ENCODE results near the gene CCDC142.
A peak's percentile ranks its signal among the peaks of the same experiment; 100 is the strongest.

Gene CCDC142

GRCh38 chr2:74514368-74515270, 31.8 kb upstream of the CCDC142 start, which contains the start of gene TLX2:
Gene TLX2, plus strand, starts transcription at chr2:74514450. Its CDS starts 357 bp downstream, at chr2:74514807.
- no peak for DNase-seq

GRCh38 chr2:74513605-74514367, 31.0 kb upstream of the CCDC142 start:
- DNase-seq, result no peak

GRCh38 chr2:74512744-74513604, 30.2 kb upstream of the CCDC142 start:
- no peak for DNase-seq

- DNase-seq, result no peak
Observed at GRCh38 chr2:74511104-74511989, 28.5 kb upstream of the CCDC142 start.

GRCh38 chr2:74510272-74510671, 27.5 kb upstream of the CCDC142 start:
- DNase-seq, result no peak

GRCh38 chr2:74507926-74508520, 25.2 kb upstream of the CCDC142 start:
- no peak for DNase-seq

- DNase-seq, result peak; percentile 97
Observed at GRCh38 chr2:74507145-74507925, 24.5 kb upstream of the CCDC142 start, which contains the start of gene PCGF1. Gene PCGF1, minus strand, starts transcription at chr2:74507695. Its CDS starts 27 bp downstream, at chr2:74507668.

GRCh38 chr2:74505448-74506246, 22.8 kb upstream of the CCDC142 start:
- DNase-seq, result no peak

DNA sequence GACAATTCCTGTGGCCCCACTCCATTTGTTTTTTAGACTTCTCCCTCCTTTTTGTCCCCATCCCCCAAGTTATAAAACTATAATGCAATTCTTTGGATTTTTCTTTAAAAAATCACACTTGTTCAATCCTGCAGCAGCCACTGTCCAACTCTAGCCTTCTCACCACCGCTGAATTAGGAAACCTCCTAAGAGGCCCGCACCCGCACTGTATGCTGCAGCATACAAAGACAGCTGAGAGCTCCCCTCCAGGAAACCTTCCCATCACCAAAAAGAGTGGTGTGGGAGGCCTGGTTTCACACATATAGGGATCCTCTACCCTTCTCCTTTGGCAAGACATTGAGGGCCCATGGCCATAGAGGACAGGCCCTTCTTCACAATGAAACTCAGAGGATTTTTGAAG, 21.8 kb upstream of the CCDC142 start:
- no peak for DNase-seq

DNA sequence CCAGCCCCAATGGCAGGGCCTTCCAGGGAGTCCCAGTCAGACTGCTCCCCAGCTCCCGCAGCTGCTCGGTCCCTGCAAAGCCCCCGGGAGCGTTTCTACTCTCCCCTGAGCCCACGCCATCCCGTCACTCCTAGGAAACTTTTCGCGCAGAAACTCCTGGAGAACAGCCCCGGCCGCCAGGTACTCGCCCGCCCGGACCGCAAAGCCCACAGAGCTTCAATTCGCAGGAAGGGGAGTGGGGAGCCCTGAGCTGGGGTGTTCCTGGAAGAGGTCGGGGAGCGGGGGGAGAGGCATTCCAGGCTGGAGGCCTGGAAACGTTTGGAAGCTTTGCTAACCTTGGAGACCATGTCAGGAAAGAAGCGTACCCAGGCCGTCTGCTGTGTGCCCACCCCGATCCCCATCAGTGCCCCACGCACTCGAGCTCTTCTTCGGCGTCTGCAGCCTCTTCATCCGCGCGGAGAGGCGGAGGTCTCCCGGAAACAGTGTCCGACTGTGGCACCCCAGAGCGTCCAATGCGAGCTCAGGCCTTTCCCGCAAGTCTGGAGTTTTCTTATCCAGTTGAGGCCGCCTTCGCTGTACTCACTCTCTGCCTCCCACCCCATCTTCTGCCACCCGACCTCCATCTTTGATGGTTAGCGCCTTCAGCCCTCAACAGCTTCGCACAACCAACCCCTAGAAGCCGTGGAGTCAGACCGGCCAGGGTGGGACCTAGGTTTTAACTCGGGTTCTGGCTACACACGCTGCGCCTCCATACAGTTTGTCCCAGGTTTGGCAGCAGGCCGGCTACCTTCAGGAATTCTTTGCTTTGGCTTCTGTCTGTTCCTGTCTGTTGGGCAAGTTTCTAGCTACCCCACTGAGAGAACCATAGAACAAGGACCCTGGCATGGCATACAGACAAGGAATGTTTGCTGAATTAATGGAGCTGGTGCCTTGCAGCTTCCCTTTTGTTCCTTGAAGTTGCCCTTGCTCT, 21.0 kb upstream of the CCDC142 start:
- no peak for DNase-seq

DNA sequence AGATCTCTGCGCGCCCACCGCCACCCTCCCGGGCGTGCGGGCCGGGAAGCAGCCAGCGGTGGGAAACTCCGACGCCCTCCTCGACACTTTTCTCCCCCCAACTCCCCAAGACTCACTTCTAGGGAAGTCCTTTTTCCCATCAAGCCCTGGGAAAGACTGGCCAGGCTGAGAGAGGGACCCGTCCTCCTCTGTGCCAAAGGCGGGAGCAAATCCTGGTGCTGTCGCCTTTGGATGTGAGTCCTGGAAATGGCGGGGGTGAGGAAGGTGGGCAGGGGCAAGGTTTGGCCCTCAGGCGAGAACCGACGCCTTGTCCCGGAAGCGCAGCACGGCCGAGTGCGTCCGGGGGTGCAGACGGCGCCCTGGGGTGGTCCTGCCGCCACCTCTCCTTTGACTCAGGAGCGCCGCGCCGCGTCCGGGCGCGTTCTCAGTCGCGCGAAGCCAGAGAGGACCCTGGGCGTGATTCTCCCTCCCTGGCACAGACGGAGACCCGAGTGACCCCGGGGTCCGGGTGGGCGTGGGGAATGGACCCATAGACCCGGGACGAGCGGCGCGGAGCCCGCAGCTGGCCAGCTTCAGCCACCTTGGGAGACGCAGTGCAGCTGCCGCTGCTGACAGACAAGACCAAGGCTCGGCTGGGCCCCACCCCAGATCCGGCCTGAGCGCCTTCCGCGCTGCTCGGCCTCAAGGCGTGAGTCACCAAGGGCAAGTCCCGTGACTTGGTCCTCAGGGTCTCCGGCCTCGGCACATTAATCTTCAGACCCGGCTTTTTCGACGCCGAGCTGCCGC, 20.1 kb upstream of the CCDC142 start:
- no peak for DNase-seq

DNA sequence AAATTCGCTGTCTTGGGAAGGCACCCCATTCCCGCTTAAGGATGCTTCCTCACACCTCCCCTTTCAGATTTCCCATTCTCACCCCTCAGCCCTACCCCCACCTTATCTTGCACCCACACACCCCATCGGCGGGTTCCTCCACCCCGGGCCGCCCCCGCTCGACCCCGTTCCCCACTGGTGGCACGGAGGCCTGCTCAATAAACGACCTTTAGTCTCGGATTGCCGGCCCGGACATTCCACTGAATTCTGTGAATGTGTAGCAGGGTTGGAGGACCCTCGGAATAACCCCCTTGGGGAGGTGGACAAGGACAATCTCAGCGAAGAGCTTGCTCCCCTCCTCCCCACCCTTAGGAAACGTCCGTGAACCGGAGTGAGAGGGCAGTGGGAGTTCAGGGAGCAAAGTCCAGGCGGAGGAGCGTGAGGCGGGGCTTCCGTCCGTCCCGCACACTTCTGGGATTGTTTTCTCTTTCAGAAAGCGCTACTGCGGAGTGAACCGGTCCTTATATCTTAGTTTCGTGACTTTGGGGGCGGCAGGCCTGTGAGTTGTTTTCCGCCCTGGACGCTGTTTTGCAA, 19.4 kb upstream of the CCDC142 start:
- DNase-seq, result no peak

GRCh38 chr2:74501335-74502071, 18.7 kb upstream of the CCDC142 start:
- DNase-seq, result no peak

GRCh38 chr2:74500578-74500946, 17.8 kb upstream of the CCDC142 start:
- DNase-seq, result no peak

DNA sequence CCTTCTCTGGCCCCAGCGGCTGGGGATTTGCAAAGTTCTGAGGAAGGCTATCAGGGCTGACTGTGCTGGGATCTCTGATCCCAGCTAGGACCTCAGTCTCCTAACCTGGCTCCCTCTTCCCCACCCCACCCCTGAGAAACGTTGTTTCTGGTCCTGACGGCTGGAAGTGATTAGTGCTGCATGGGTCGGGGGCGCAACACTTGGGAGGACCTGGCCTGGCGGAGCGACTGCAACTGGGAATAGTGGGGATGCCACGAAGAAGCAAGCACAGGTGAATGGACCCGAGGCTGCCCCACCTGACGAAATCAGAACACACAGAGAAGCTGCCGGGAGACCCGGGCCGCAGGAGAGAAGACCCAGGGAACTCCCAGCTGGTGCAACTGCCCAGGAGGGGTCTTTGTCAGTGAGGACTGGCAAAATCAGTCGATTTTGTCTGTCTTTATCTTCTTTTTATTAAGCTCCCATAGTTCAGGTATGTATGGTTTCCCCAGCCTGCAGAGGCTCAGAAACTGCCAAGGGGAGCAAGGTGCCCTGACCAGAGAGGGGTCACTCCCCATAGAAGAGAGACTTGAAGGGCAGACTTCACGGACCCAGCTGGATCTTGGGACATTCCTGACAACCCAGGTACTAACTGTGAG, 17.3 kb upstream of the CCDC142 start:
- no peak for DNase-seq

Data from NCI-H1092 treated with DMSO at 0.1 percent for 48 hours (cell line).